MM.1S (cell line): ENCODE measurements around the gene ING1.

ENCODE experiments used
- DNase-seq: peaks from one replicate; pipeline ENCODE4 v3.0.0-alpha.2; 2015
- H2AFZ ChIP-seq: fragments of 300-600 bp; sonication (generic); 2 replicates; pipeline ENCODE4 v1.6.0; 2016; ENCODE audit warnings: antibody characterized with exemption, low read length
- H3F3A ChIP-seq: fragments of 300-600 bp; sonication (generic); 2 replicates; pipeline ENCODE4 v1.6.1; 2016; ENCODE audit warnings: mild to moderate bottlenecking, antibody characterized with exemption, low read length, moderate library complexity, mixed read lengths; ENCODE audit not compliant: insufficient read depth
- H3K27ac ChIP-seq: fragments of 300-600 bp; sonication (generic); 2 replicates; pipeline ENCODE4 v1.5.1; 2016; ENCODE audit warnings: mild to moderate bottlenecking, low read length
- H3K27me3 ChIP-seq: fragments of 300-600 bp; sonication (generic); replicated peaks from 2 replicates; pipeline ENCODE4 v1.6.0; 2016; ENCODE audit warnings: low read length; ENCODE audit not compliant: insufficient read depth
- H3K36me3 ChIP-seq: fragments of 300-600 bp; sonication (generic); replicated peaks from 2 replicates; pipeline ENCODE4 v1.6.1; 2016; ENCODE audit warnings: mild to moderate bottlenecking, low read length, mixed read lengths; ENCODE audit not compliant: insufficient read depth
- H3K4me1 ChIP-seq: fragments of 300-600 bp; sonication (generic); 2 replicates; pipeline ENCODE4 v1.6.1; 2016; ENCODE audit warnings: low read length, mixed read lengths
- H3K4me2 ChIP-seq: fragments of 300-600 bp; sonication (generic); 2 replicates; pipeline ENCODE4 v1.6.0; 2016; ENCODE audit warnings: low read depth, low read length
- H3K4me3 ChIP-seq: fragments of 300-600 bp; sonication (generic); 2 replicates; pipeline ENCODE4 v1.5.1; 2016; ENCODE audit warnings: low read length, mixed read lengths
- H3K79me2 ChIP-seq: fragments of 300-600 bp; sonication (generic); 2 replicates; pipeline ENCODE4 v1.6.1; 2016; ENCODE audit warnings: mixed run types, low read length, mixed read lengths
- H3K9ac ChIP-seq: fragments of 300-600 bp; sonication (generic); 2 replicates; pipeline ENCODE4 v1.6.1; 2016; ENCODE audit warnings: low read length, mixed read lengths
- H3K9me2 ChIP-seq: fragments of 300-600 bp; sonication (generic); replicated peaks from 2 replicates; pipeline ENCODE4 v1.6.1; 2016; ENCODE audit warnings: mild to moderate bottlenecking, low read length, mixed read lengths; ENCODE audit not compliant: insufficient read depth
- H3K9me3 ChIP-seq: fragments of 300-600 bp; sonication (generic); replicated peaks from 2 replicates; pipeline ENCODE4 v1.6.1; 2016; ENCODE audit warnings: mild to moderate bottlenecking, low read length, mixed read lengths; ENCODE audit not compliant: insufficient read depth
- H4K20me1 ChIP-seq: fragments of 300-600 bp; sonication (generic); 2 replicates; pipeline ENCODE4 v1.6.1; 2016; ENCODE audit warnings: mild to moderate bottlenecking, low read length, moderate library complexity, mixed read lengths; ENCODE audit not compliant: insufficient read depth
- EZH2 ChIP-seq: fragments of 300-600 bp; sonication (generic); optimal IDR thresholded peaks from 2 replicates; pipeline ENCODE3; 2017; ENCODE audit warnings: low read depth, mild to moderate bottlenecking, antibody characterized with exemption, low read length, mixed read lengths
- EZH2phosphoT487 ChIP-seq: fragments of 300-600 bp; sonication (generic); IDR thresholded peaks from 2 replicates; pipeline ENCODE4 v1.6.1; 2018; ENCODE audit warnings: antibody characterized with exemption, low read length
- TF ChIP-seq, protein P1 (sequence below): fragments of 300-600 bp; sonication (generic); IDR thresholded peaks from 2 replicates; pipeline ENCODE4 v1.5.1; 2016; ENCODE audit warnings: antibody characterized with exemption, low read length, mixed read lengths

The ING1 gene

DNA sequence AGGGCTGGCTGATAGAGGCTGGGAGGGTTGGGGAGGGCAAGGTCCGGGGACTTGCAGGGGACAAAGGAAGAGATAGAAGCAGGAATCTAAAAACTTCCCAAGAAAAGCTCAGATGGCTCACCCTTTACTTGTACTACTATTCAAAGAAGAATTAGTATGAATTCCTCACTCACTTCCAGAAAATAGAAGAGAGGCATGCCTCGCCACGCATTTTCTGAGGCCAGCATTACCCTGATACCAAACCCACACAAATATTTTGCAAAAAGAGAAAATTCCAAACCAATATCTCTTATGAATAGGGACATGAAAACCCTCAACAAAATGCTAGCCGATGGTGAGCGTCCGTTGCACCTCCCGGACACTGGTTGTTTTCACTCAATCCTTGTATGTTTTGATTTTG lies 54.0 kb downstream of the ING1 start:
- H4K20me1 ChIP-seq: no peaks in the 10 kb centered on the region
- H3F3A ChIP-seq: no peaks in the 10 kb centered on the region
- no peaks in the 10 kb centered on the region for H3K9me2 ChIP-seq
- no peak overlapping the region for H3K9ac ChIP-seq
- no peaks in the 10 kb centered on the region for H3K4me1 ChIP-seq
- no peak for DNase-seq
- no peak overlapping the region for H2AFZ ChIP-seq
- H3K27me3 ChIP-seq: no peaks in the 10 kb centered on the region
- no peaks in the 10 kb centered on the region for H3K36me3 ChIP-seq
- no peak overlapping the region for H3K4me3 ChIP-seq
- H3K27ac ChIP-seq: no peak overlapping the region
- H3K9me3 ChIP-seq: no peaks in the 10 kb centered on the region
- H3K4me2 ChIP-seq: no peak overlapping the region
- TF ChIP-seq EZH2 (no peak), EZH2phosphoT487 (no peak)
- TF ChIP-seq, protein P1, sequence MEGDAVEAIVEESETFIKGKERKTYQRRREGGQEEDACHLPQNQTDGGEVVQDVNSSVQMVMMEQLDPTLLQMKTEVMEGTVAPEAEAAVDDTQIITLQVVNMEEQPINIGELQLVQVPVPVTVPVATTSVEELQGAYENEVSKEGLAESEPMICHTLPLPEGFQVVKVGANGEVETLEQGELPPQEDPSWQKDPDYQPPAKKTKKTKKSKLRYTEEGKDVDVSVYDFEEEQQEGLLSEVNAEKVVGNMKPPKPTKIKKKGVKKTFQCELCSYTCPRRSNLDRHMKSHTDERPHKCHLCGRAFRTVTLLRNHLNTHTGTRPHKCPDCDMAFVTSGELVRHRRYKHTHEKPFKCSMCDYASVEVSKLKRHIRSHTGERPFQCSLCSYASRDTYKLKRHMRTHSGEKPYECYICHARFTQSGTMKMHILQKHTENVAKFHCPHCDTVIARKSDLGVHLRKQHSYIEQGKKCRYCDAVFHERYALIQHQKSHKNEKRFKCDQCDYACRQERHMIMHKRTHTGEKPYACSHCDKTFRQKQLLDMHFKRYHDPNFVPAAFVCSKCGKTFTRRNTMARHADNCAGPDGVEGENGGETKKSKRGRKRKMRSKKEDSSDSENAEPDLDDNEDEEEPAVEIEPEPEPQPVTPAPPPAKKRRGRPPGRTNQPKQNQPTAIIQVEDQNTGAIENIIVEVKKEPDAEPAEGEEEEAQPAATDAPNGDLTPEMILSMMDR: no peak
- no peaks in the 10 kb centered on the region for H3K79me2 ChIP-seq

DNA sequence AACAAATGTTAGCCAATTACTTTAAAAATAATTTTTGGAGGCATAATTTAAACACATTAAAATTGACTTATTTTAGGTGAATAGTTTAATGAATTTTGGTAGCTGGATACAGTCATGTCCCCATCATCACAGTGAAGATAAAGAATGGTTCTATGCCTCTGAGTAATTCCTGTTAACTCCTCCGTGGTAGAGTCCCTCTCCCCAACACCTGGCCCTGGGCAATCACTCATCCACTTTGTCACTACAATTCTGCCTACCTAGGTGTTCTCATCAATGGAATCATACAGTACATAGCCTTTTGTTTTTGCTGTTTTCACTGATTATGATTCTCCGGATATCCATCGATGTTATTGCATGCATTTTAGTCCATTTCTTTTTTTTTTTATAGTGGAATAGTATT lies 55.6 kb downstream of the ING1 start:
- no peaks in the 10 kb centered on the region for H4K20me1 ChIP-seq
- no peak overlapping the region for H3K27ac ChIP-seq
- no peak overlapping the region for H3K4me3 ChIP-seq
- H3K79me2 ChIP-seq: no peaks in the 10 kb centered on the region
- no peak overlapping the region for H3K4me2 ChIP-seq
- H3K9me3 ChIP-seq: no peaks in the 10 kb centered on the region
- H3K9me2 ChIP-seq: no peaks in the 10 kb centered on the region
- no peaks in the 10 kb centered on the region for H3K36me3 ChIP-seq
- H3K4me1 ChIP-seq: no peaks in the 10 kb centered on the region
- no peak overlapping the region for H2AFZ ChIP-seq
- H3K9ac ChIP-seq: no peak overlapping the region
- H3F3A ChIP-seq: no peaks in the 10 kb centered on the region
- no peak for DNase-seq
- TF ChIP-seq, protein P1: no peak
- TF ChIP-seq EZH2phosphoT487 (no peak), EZH2 (no peak)
- H3K27me3 ChIP-seq: no peaks in the 10 kb centered on the region

DNA sequence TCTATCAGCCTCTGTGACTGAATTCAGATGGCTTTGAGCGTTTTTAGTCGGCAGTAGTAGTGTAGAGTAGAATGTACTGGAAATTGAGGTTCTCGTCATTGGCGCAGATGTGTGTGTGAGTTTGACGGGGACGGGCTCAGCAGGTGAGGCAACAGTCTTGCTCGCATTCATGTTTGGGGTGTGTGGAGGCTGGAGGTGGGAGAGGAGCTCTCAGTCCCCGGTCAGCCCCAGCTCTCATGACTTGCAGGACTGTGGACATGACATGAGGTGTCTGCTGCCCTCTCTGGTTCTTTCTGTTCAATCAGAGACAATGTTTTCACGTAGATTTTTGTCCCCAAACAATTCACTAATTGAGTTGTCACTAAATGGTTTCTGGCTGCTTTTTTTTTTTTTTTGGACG lies 57.2 kb downstream of the ING1 start:
- Histone ChIP-seq H3K36me3 (no peaks in the 10 kb centered on the region), H3K4me2 (no peak overlapping the region), H3K4me1 (no peaks in the 10 kb centered on the region), H3K79me2 (no peaks in the 10 kb centered on the region), H3K9me2 (no peaks in the 10 kb centered on the region), H3F3A (no peaks in the 10 kb centered on the region), H3K4me3 (no peak overlapping the region), H3K27ac (no peak overlapping the region), H3K27me3 (no peaks in the 10 kb centered on the region), H4K20me1 (no peaks in the 10 kb centered on the region), H3K9ac (no peak overlapping the region), H3K9me3 (no peaks in the 10 kb centered on the region), H2AFZ (no peak overlapping the region)
- no peak for TF ChIP-seq EZH2
- TF ChIP-seq EZH2phosphoT487: no peak
- TF ChIP-seq, protein P1: no peak
- DNase-seq: no peak
